K562 (cell line): Measurements from ENCODE around the gene TMEM273. TPM values are rescaled to one million over a fixed set of nuclear protein-coding genes. Genes with fewer than 3 reads are reported as not detected.

ENCODE experiments used
- GABPB2 ChIP-seq: fragments of 250-450 bp; sonication (Bioruptor Pico); conservative IDR thresholded peaks from 2 replicates; pipeline ENCODE4 v1.5.1; 2021; ENCODE audit warnings: mild to moderate bottlenecking
- HSF4 ChIP-seq: fragments of 250-450 bp; sonication (Bioruptor Pico); IDR thresholded peaks from 2 replicates; pipeline ENCODE4 v2.1.2; 2022; ENCODE audit warnings: mild to moderate bottlenecking, moderate library complexity, borderline replicate concordance
- KDM2B ChIP-seq: fragments of 250-450 bp; sonication (Bioruptor Pico); IDR thresholded peaks from 2 replicates; pipeline ENCODE4 v1.8.0; 2021; ENCODE audit warnings: mild to moderate bottlenecking, moderate library complexity
- MCM3 ChIP-seq: fragments of 450-650 bp; IDR thresholded peaks from 2 replicates; pipeline ENCODE4 v1.6.1; 2016
- NBN ChIP-seq: fragments of 450-650 bp; IDR thresholded peaks from 2 replicates; pipeline ENCODE4 v1.6.1; 2016; ENCODE audit warnings: low read depth, mild to moderate bottlenecking
- NR2C1 ChIP-seq, 2 experiments: fragments of 450-650 bp; IDR thresholded peaks; 2 replicates each; pipeline ENCODE4 v1.6.1; 2017; ENCODE audit warnings: mild to moderate bottlenecking in 2 of 2, antibody characterized with exemption in 1 of 2, inconsistent platforms in 1 of 2, missing compliant biosample characterization in 1 of 2, missing genetic modification characterization in 1 of 2
- RB1 ChIP-seq: fragments of 450-650 bp; IDR thresholded peaks from 2 replicates; pipeline ENCODE4 v1.6.1; 2017; ENCODE audit warnings: low read depth, mild to moderate bottlenecking
- SMARCA4 ChIP-seq: fragments of 450-650 bp; IDR thresholded peaks from 2 replicates; pipeline ENCODE4 v1.6.1; 2016
- STAG1 ChIP-seq: sonication (generic); formaldehyde crosslinking; IDR thresholded peaks from 2 replicates; pipeline ENCODE4 v1.5.0; 2020; ENCODE audit warnings: missing genetic modification reagents, borderline replicate concordance
- XRCC5 ChIP-seq: fragments of 200-400 bp; formaldehyde crosslinking; IDR thresholded peaks from 2 replicates; pipeline ENCODE4 v1.6.1; 2017; ENCODE audit warnings: low read depth, mild to moderate bottlenecking, low read length
- ZNF507 ChIP-seq: conservative IDR thresholded peaks from 2 replicates; pipeline ENCODE4 v1.6.1; 2017; ENCODE audit warnings: missing genetic modification characterization, missing compliant biosample characterization
- ZNF764 ChIP-seq: fragments of 250-450 bp; sonication (Bioruptor Pico); IDR thresholded peaks from 2 replicates; pipeline ENCODE4 v1.4.0; 2020; ENCODE audit warnings: low read depth, mild to moderate bottlenecking, moderate library complexity
- polyA plus RNA-seq, 8 experiments: library from polyadenylated mRNA; depleted of rRNA in 4 of 8; stranded (reverse) in 5 of 8; unstranded in 3 of 8; fragments of >200 nt; fragmentation: Nextera tagmentation in 2 of 8; fragmentation: Illumina TruSeq in 1 of 8; extraction: Ambion mirVana in 2 of 8; extraction: Trizol in 1 of 8; gene quantifications; 2 replicates each; pipeline versions ENCODE4 v1.2.1 to v1.2.3, GENCODE V29; 2011 to 2014; ENCODE audit warnings: inconsistent platforms in 1 of 8, missing spikeins in 1 of 8
- total RNA-seq, 7 experiments: library from RNA; depleted of rRNA in 6 of 7; stranded (reverse); fragments of >200 nt in 6 of 7; fragmentation: Illumina TruSeq in 2 of 7; extraction: Trizol in 2 of 7; gene quantifications; 2 replicates each; pipeline versions ENCODE4 v1.2.1 to v1.2.3, GENCODE V29; 2011 to 2021; ENCODE audit warnings: low replicate concordance in 1 of 7
- TF ChIP-seq, protein P1 (sequence below): IDR thresholded peaks from 2 replicates; pipeline ENCODE4 v1.6.1; 2012; ENCODE audit warnings: low read depth, low read length, improper control_type of control experiment, borderline replicate concordance
- TF ChIP-seq, protein P2 (sequence below): sonication (generic); formaldehyde crosslinking; IDR thresholded peaks from 2 replicates; pipeline ENCODE4 v1.8.0; 2022; ENCODE audit warnings: mild to moderate bottlenecking, missing genetic modification reagents
- TF ChIP-seq, protein P3 (sequence below): sonication (generic); formaldehyde crosslinking; IDR thresholded peaks from 2 replicates; pipeline ENCODE4 v1.8.1; 2022; ENCODE audit warnings: missing genetic modification reagents
- TF ChIP-seq, protein P4 (sequence below): fragments of 250-450 bp; sonication (Bioruptor Pico); IDR thresholded peaks from 2 replicates; pipeline ENCODE4 v1.9.0; 2021; ENCODE audit warnings: mild to moderate bottlenecking, inconsistent platforms

Gene TMEM273
- total and polyA plus RNA-seq, 9 of the 15 experiments (the other 6 are each of a cell fraction or from before 2014, with no cell fraction given) = 39.2 to 131 (median 95.6) TPM

DNA sequence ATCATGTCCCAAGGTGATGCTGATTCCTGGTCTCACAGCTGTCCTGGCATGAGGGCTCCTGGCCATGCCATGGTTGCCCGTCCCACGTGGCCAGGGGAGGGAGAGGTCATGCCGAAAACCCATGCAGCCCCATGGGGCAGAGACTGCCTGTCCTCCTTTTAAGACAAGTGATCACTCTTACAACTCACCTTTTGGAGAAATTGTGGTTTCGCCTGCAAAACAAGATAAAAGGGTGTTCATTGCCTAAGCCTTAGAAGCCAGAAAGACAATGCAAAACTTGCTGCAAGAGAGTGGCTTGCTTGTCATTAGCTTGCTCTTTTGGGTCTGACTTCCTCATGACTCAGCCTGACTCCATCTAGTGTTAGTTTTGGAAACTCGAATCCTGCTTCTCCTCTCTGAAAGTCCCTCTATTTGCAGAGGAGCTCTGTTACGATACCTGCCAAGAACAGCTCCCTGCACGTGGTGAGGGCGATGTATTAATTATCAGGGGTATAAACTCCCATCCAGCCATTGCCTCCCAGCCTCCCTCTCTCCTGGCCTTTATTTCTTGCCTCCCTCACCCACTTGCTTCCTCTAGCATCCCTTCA is 26.7 kb downstream of the TMEM273 start (continued):
- TF ChIP-seq GABPB2 (CRISPR knock-in tag) = no peak
- TF ChIP-seq NBN = peak; percentile 86
- TF ChIP-seq, protein P1, sequence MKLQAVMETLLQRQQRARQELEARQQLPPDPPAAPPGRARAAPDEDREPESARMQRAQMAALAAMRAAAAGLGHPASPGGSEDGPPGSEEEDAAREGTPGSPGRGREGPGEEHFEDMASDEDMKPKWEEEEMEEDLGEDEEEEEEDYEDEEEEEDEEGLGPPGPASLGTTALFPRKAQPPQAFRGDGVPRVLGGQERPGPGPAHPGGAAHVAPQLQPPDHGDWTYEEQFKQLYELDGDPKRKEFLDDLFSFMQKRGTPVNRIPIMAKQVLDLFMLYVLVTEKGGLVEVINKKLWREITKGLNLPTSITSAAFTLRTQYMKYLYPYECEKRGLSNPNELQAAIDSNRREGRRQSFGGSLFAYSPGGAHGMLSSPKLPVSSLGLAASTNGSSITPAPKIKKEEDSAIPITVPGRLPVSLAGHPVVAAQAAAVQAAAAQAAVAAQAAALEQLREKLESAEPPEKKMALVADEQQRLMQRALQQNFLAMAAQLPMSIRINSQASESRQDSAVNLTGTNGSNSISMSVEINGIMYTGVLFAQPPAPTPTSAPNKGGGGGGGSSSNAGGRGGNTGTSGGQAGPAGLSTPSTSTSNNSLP = no peak
- peak; percentile 55; the same call in 1 of the 2 replicates for TF ChIP-seq RB1
- TF ChIP-seq ZNF764 (CRISPR knock-in tag) = no peak
- TF ChIP-seq HSF4 (CRISPR knock-in tag) = no peak
- TF ChIP-seq, protein P2, sequence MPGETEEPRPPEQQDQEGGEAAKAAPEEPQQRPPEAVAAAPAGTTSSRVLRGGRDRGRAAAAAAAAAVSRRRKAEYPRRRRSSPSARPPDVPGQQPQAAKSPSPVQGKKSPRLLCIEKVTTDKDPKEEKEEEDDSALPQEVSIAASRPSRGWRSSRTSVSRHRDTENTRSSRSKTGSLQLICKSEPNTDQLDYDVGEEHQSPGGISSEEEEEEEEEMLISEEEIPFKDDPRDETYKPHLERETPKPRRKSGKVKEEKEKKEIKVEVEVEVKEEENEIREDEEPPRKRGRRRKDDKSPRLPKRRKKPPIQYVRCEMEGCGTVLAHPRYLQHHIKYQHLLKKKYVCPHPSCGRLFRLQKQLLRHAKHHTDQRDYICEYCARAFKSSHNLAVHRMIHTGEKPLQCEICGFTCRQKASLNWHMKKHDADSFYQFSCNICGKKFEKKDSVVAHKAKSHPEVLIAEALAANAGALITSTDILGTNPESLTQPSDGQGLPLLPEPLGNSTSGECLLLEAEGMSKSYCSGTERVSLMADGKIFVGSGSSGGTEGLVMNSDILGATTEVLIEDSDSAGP (CRISPR knock-in tag) = no peak
- TF ChIP-seq, protein P3, sequence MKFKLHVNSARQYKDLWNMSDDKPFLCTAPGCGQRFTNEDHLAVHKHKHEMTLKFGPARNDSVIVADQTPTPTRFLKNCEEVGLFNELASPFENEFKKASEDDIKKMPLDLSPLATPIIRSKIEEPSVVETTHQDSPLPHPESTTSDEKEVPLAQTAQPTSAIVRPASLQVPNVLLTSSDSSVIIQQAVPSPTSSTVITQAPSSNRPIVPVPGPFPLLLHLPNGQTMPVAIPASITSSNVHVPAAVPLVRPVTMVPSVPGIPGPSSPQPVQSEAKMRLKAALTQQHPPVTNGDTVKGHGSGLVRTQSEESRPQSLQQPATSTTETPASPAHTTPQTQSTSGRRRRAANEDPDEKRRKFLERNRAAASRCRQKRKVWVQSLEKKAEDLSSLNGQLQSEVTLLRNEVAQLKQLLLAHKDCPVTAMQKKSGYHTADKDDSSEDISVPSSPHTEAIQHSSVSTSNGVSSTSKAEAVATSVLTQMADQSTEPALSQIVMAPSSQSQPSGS = no peak
- peak; percentile 94 for TF ChIP-seq SMARCA4
- TF ChIP-seq NR2C1 (IDR thresholded peaks at IDR 0.05) = no peak
- no peak for TF ChIP-seq NR2C1 (tag; IDR thresholded peaks at IDR 0.05)
- no peak for TF ChIP-seq KDM2B
- TF ChIP-seq MCM3 = no peak
- no peak for TF ChIP-seq XRCC5
- TF ChIP-seq STAG1 (CRISPR knock-in tag) = no peak
- TF ChIP-seq ZNF507 (tag) = no peak
- TF ChIP-seq, protein P4, sequence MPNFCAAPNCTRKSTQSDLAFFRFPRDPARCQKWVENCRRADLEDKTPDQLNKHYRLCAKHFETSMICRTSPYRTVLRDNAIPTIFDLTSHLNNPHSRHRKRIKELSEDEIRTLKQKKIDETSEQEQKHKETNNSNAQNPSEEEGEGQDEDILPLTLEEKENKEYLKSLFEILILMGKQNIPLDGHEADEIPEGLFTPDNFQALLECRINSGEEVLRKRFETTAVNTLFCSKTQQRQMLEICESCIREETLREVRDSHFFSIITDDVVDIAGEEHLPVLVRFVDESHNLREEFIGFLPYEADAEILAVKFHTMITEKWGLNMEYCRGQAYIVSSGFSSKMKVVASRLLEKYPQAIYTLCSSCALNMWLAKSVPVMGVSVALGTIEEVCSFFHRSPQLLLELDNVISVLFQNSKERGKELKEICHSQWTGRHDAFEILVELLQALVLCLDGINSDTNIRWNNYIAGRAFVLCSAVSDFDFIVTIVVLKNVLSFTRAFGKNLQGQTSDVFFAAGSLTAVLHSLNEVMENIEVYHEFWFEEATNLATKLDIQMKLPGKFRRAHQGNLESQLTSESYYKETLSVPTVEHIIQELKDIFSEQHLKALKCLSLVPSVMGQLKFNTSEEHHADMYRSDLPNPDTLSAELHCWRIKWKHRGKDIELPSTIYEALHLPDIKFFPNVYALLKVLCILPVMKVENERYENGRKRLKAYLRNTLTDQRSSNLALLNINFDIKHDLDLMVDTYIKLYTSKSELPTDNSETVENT (CRISPR knock-in tag) = no peak
